HG03280 (cell line): ENCODE measurements around the gene HS3ST6.
"Not testable (repeated sequence)": the region's sequence is repeated elsewhere in the genome, so short reads cannot be mapped to it uniquely, and the experiment has no call there.

Source experiments
- ATAC-seq: cut with Tn5 transposase; IDR thresholded peaks from one replicate; pipeline ENCODE4 v1.9.1; 2021; ENCODE audit warnings: mild to moderate bottlenecking, moderate library complexity; ENCODE audit not compliant: unreplicated experiment

Gene HS3ST6

GRCh38 chr16:1909561-1910231, 8.5 kb downstream of the HS3ST6 start:
- no peak for ATAC-seq

GRCh38 chr16:1908983-1909382, 9.2 kb downstream of the HS3ST6 start:
- ATAC-seq = no peak

GRCh38 chr16:1908184-1908583, 10.0 kb downstream of the HS3ST6 start:
- no peak for ATAC-seq

GRCh38 chr16:1907226-1907860, 10.9 kb downstream of the HS3ST6 start:
- ATAC-seq = no peak

- ATAC-seq = no peak
These were observed 11.4 kb downstream of the HS3ST6 start for GRCh38 chr16:1906846-1907165.

- ATAC-seq = no peak
These were observed 12.0 kb downstream of the HS3ST6 start for GRCh38 chr16:1906055-1906845.

- no peak for ATAC-seq
These were observed 14.1 kb downstream of the HS3ST6 start for GRCh38 chr16:1903845-1904840.

- ATAC-seq = no peak
These were observed 15.0 kb downstream of the HS3ST6 start for GRCh38 chr16:1903220-1903574.

GRCh38 chr16:1902547-1903219, 15.5 kb downstream of the HS3ST6 start:
- no peak for ATAC-seq

GRCh38 chr16:1900452-1900774, 17.8 kb downstream of the HS3ST6 start:
- ATAC-seq = no peak

GRCh38 chr16:1899641-1900451, 18.4 kb downstream of the HS3ST6 start:
- no peak for ATAC-seq

- ATAC-seq = not testable (repeated sequence)
These were observed 20.5 kb downstream of the HS3ST6 start for GRCh38 chr16:1897692-1898091.

GRCh38 chr16:1895949-1896675, 22.1 kb downstream of the HS3ST6 start:
- ATAC-seq = no peak

- ATAC-seq = no peak
These were observed 23.1 kb downstream of the HS3ST6 start for GRCh38 chr16:1895068-1895467.

GRCh38 chr16:1890708-1891050, 27.5 kb downstream of the HS3ST6 start:
- ATAC-seq = no peak

- ATAC-seq = no peak
These were observed 28.0 kb downstream of the HS3ST6 start for GRCh38 chr16:1890024-1890707.

- no peak for ATAC-seq
These were observed 30.4 kb downstream of the HS3ST6 start for GRCh38 chr16:1887711-1888354.

- no peak for ATAC-seq
These were observed 33.3 kb downstream of the HS3ST6 start for GRCh38 chr16:1884889-1885288.
